Measurements from ENCODE around the gene PDE4B. TPM values are rescaled to one million over a fixed set of nuclear protein-coding genes. Genes with fewer than 3 reads are reported as not detected.

Gene PDE4B
- total RNA-seq, 1 donor from 2014 or later = 7.6 TPM

DNA sequence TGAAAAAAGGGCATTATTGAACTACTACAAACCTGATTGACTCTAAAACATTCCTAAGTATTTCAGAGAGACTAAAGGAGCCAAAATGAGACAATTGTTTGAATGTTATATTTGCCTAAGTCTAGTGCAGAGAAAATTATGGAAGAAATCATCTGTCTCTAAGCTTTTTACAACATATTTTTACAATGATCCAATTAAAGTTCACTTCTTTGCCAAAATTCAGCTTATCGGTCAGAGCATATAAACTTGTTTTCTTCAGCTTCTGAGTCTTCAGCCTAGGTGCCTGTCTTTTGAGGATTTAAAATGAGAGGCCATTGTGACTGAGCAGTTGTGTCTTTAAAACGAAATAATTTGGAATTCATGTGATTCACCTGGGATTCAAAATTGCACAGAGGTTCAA is 560.1 kb downstream of the PDE4B start:
- no peak overlapping the region for H3K9ac ChIP-seq (ENCODE audit: low read length)
- H3K9me3 ChIP-seq (ENCODE audit: insufficient read depth, low read depth, low read length) = no peaks in the 10 kb centered on the region
- no peaks in the 10 kb centered on the region for H3K9me3 Mint-ChIP-seq (ENCODE audit: unreplicated experiment)
- no peaks in the 10 kb centered on the region for H4K20me1 ChIP-seq (ENCODE audit: insufficient read depth, low read length)
- DNase-seq (ENCODE audit: low read depth) = no peak
- H3K27me3 Mint-ChIP-seq (ENCODE audit: low read depth, unreplicated experiment) = no peaks in the 10 kb centered on the region
- no peak for FAIRE-seq
- H3K4me2 ChIP-seq (ENCODE audit: low read length) = no peak overlapping the region
- H3K27me3 ChIP-seq (ENCODE audit: insufficient read depth, low read length) = no peaks in the 10 kb centered on the region
- peaks cover 53% of the 10 kb centered on the region for H3K4me1 Mint-ChIP-seq (ENCODE audit: low read depth, unreplicated experiment)
- TF ChIP-seq EZH2 (IDR thresholded peaks at IDR 0.05; ENCODE audit: insufficient read depth, low read length) = no peak
- TF ChIP-seq, protein P1, sequence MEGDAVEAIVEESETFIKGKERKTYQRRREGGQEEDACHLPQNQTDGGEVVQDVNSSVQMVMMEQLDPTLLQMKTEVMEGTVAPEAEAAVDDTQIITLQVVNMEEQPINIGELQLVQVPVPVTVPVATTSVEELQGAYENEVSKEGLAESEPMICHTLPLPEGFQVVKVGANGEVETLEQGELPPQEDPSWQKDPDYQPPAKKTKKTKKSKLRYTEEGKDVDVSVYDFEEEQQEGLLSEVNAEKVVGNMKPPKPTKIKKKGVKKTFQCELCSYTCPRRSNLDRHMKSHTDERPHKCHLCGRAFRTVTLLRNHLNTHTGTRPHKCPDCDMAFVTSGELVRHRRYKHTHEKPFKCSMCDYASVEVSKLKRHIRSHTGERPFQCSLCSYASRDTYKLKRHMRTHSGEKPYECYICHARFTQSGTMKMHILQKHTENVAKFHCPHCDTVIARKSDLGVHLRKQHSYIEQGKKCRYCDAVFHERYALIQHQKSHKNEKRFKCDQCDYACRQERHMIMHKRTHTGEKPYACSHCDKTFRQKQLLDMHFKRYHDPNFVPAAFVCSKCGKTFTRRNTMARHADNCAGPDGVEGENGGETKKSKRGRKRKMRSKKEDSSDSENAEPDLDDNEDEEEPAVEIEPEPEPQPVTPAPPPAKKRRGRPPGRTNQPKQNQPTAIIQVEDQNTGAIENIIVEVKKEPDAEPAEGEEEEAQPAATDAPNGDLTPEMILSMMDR (IDR thresholded peaks at IDR 0.05; ENCODE audit: insufficient read depth, low read depth, low read length) = no peak
- peak overlapping the region; percentile 13 for H3K27ac Mint-ChIP-seq (ENCODE audit: unreplicated experiment)
- H3K36me3 Mint-ChIP-seq (ENCODE audit: low read depth, unreplicated experiment) = peaks cover 1% of the 10 kb centered on the region
- peaks cover 13% of the 10 kb centered on the region for H3K4me1 ChIP-seq (ENCODE audit: insufficient read depth, low read length)
- no peak overlapping the region for H3K4me3 ChIP-seq (ENCODE audit: insufficient read depth, low read depth, low read length)
- H3K36me3 ChIP-seq (ENCODE audit: insufficient read depth, low read length) = no peaks in the 10 kb centered on the region
- no peaks in the 10 kb centered on the region for H3K79me2 ChIP-seq (ENCODE audit: insufficient read depth, low read length)
- H2AFZ ChIP-seq (ENCODE audit: low read depth, low read length) = no peak overlapping the region
- no peak overlapping the region for H3K4me3 Mint-ChIP-seq (ENCODE audit: unreplicated experiment)
- no peak overlapping the region for H3K27ac ChIP-seq (ENCODE audit: low read depth, low read length)

DNA sequence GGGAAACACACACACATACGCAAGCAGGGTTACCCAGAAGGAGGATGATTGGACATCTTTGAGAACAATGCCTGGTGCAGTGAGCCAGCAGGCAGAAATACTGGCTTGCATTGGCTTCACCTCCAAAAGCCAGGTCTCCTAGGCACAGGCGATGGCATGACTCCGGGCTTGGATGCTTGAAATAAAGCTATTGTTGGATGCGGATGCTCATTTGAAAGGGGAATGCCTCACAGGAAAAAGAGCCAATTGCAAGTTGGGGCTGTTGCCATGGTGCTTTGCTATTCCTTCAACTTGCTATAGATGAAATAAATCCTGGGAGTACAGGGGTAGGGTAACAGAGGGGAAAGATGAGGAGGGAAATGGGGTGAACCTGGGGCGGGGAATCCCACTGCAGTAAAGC is 560.6 kb downstream of the PDE4B start:
- no peaks in the 10 kb centered on the region for H3K9me3 ChIP-seq (ENCODE audit: insufficient read depth, low read depth, low read length)
- H3K4me1 ChIP-seq (ENCODE audit: insufficient read depth, low read length) = peaks cover 13% of the 10 kb centered on the region
- H3K36me3 ChIP-seq (ENCODE audit: insufficient read depth, low read length) = no peaks in the 10 kb centered on the region
- no peak overlapping the region for H2AFZ ChIP-seq (ENCODE audit: low read depth, low read length)
- Mint-ChIP-seq H3K4me3 (ENCODE audit: unreplicated experiment) (no peak overlapping the region), H3K9me3 (ENCODE audit: unreplicated experiment) (no peaks in the 10 kb centered on the region), H3K27ac (ENCODE audit: unreplicated experiment) (no peak overlapping the region), H3K4me1 (ENCODE audit: low read depth, unreplicated experiment) (peaks cover 53% of the 10 kb centered on the region), H3K36me3 (ENCODE audit: low read depth, unreplicated experiment) (peaks cover 1% of the 10 kb centered on the region), H3K27me3 (ENCODE audit: low read depth, unreplicated experiment) (no peaks in the 10 kb centered on the region)
- H3K27ac ChIP-seq (ENCODE audit: low read depth, low read length) = no peak overlapping the region
- no peaks in the 10 kb centered on the region for H4K20me1 ChIP-seq (ENCODE audit: insufficient read depth, low read length)
- FAIRE-seq (no peak), DNase-seq (ENCODE audit: low read depth) (no peak)
- no peak overlapping the region for H3K4me2 ChIP-seq (ENCODE audit: low read length)
- no peak overlapping the region for H3K4me3 ChIP-seq (ENCODE audit: insufficient read depth, low read depth, low read length)
- TF ChIP-seq EZH2 (IDR thresholded peaks at IDR 0.05; ENCODE audit: insufficient read depth, low read length) = no peak
- TF ChIP-seq, protein P1 (IDR thresholded peaks at IDR 0.05; ENCODE audit: insufficient read depth, low read depth, low read length) = no peak
- H3K9ac ChIP-seq (ENCODE audit: low read length) = no peak overlapping the region
- no peaks in the 10 kb centered on the region for H3K79me2 ChIP-seq (ENCODE audit: insufficient read depth, low read length)
- no peaks in the 10 kb centered on the region for H3K27me3 ChIP-seq (ENCODE audit: insufficient read depth, low read length)

DNA sequence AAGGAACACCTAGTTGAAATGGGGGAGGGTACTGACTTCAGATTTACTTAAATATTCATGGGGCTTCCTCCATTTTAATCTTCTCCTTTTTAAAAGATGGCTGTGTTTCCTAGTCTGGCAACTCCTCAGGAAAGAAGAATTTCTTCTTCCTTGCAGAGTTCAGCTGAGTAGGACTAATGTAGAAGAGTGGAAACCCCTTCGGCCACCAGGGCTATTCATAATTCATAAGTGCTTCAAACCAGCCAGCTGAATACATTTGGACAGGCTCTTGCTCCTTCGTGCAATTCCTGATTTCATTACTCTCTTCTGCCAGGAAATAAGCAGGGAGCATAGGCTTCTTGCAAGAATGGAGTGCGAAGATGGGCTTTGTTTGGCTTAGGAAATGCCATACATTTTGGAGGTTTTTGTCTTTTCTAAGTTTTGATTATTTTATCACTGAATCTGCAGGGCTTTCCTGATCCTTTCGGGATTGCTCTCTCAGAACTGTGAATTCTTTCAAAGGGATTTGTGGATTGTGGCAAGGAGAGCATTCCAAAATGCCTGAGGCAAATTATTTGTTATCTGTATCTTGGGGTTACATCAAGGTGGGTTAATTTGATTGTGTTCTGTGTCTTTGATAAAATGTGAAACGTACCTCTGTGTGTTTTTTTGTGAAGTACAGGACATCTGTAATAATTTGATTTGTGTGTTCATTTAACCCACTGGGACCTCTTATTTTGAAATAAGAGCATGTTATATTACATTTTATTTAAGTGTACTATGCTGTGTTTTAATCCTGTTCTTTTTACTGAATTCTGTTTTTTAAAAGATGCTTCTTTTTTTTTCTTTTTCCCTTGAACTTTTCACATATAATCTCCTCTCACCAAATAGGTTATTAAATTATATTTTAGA is 561.9 kb downstream of the PDE4B start:
- Mint-ChIP-seq H3K36me3 (ENCODE audit: low read depth, unreplicated experiment) (peaks cover 1% of the 10 kb centered on the region), H3K27ac (ENCODE audit: unreplicated experiment) (peak overlapping the region; percentile 89), H3K4me1 (ENCODE audit: low read depth, unreplicated experiment) (peaks cover 53% of the 10 kb centered on the region), H3K9me3 (ENCODE audit: unreplicated experiment) (no peaks in the 10 kb centered on the region), H3K4me3 (ENCODE audit: unreplicated experiment) (peak overlapping the region; percentile 76), H3K27me3 (ENCODE audit: low read depth, unreplicated experiment) (no peaks in the 10 kb centered on the region)
- no peak overlapping the region for H2AFZ ChIP-seq (ENCODE audit: low read depth, low read length)
- peaks cover 13% of the 10 kb centered on the region for H3K4me1 ChIP-seq (ENCODE audit: insufficient read depth, low read length)
- peak; percentile 75 for DNase-seq (ENCODE audit: low read depth)
- TF ChIP-seq, protein P1 (IDR thresholded peaks at IDR 0.05; ENCODE audit: insufficient read depth, low read depth, low read length) = no peak
- TF ChIP-seq EZH2 (IDR thresholded peaks at IDR 0.05; ENCODE audit: insufficient read depth, low read length) = no peak
- FAIRE-seq = peak; percentile 84
- H3K27ac ChIP-seq (ENCODE audit: low read depth, low read length) = no peak overlapping the region
- no peak overlapping the region for H3K9ac ChIP-seq (ENCODE audit: low read length)
- H3K4me3 ChIP-seq (ENCODE audit: insufficient read depth, low read depth, low read length) = peak overlapping the region; percentile 4
- H3K27me3 ChIP-seq (ENCODE audit: insufficient read depth, low read length) = no peaks in the 10 kb centered on the region
- no peaks in the 10 kb centered on the region for H3K79me2 ChIP-seq (ENCODE audit: insufficient read depth, low read length)
- H4K20me1 ChIP-seq (ENCODE audit: insufficient read depth, low read length) = no peaks in the 10 kb centered on the region
- no peaks in the 10 kb centered on the region for H3K9me3 ChIP-seq (ENCODE audit: insufficient read depth, low read depth, low read length)
- H3K36me3 ChIP-seq (ENCODE audit: insufficient read depth, low read length) = no peaks in the 10 kb centered on the region
- H3K4me2 ChIP-seq (ENCODE audit: low read length) = peak overlapping the region; percentile 74
